Hypothalamus (tissue), 51 donors: Measurements from ENCODE around the gene BRPF3.
A peak's percentile ranks its signal among the peaks of the same experiment; 100 is the strongest.

ENCODE experiments used
- DNase-seq, 51 donors: peaks; one replicate each; lab custom pipeline; 2025; lab: John Stamatoyannopoulos, UW

BRPF3 gene

GRCh38 chr6:36227379-36228228 is 31.1 kb downstream of the BRPF3 start:
- DNase-seq, result no peak

- no peak for DNase-seq
Measured at GRCh38 chr6:36229223-36229622, 32.7 kb downstream of the BRPF3 start.

- DNase-seq, result no peak
Measured at GRCh38 chr6:36230371-36230770, 33.8 kb downstream of the BRPF3 start.

- DNase-seq, result no peak
Measured at GRCh38 chr6:36232172-36232571, 35.6 kb downstream of the BRPF3 start.

- DNase-seq, result no peak
Measured at GRCh38 chr6:36235309-36235708, 38.8 kb downstream of the BRPF3 start.

GRCh38 chr6:36235862-36236261 is 39.3 kb downstream of the BRPF3 start:
- DNase-seq, result no peak

GRCh38 chr6:36239774-36240173 is 43.2 kb downstream of the BRPF3 start:
- no peak for DNase-seq

GRCh38 chr6:36241728-36242127 is 45.2 kb downstream of the BRPF3 start:
- peak in 1 of 51 donors; percentile 47 for DNase-seq

- DNase-seq, result no peak
Measured at GRCh38 chr6:36242161-36242560, 45.6 kb downstream of the BRPF3 start.

GRCh38 chr6:36242626-36243025 is 46.1 kb downstream of the BRPF3 start:
- DNase-seq, result no peak

- DNase-seq, result no peak
Measured at GRCh38 chr6:36243562-36244212, 47.1 kb downstream of the BRPF3 start.

GRCh38 chr6:36244641-36245280 is 48.2 kb downstream of the BRPF3 start:
- no peak for DNase-seq

- DNase-seq, result no peak
Measured at GRCh38 chr6:36245572-36246061, 49.1 kb downstream of the BRPF3 start.

GRCh38 chr6:36246506-36247268 is 50.1 kb downstream of the BRPF3 start:
- no peak for DNase-seq

- no peak for DNase-seq
Measured at GRCh38 chr6:36247693-36248092, 51.1 kb downstream of the BRPF3 start.

GRCh38 chr6:36248980-36249379 is 52.4 kb downstream of the BRPF3 start:
- no peak for DNase-seq

GRCh38 chr6:36249536-36249935 is 53.0 kb downstream of the BRPF3 start:
- no peak for DNase-seq

GRCh38 chr6:36252005-36252404 is 55.5 kb downstream of the BRPF3 start:
- peak in 2 of 51 donors; percentile 1 to 3 for DNase-seq

- DNase-seq, result no peak
Measured at GRCh38 chr6:36263390-36264000, 67.0 kb downstream of the BRPF3 start.

- DNase-seq, result no peak
Measured at GRCh38 chr6:36265744-36266143, 69.2 kb downstream of the BRPF3 start.
